Measurements from ENCODE around the gene FBXO42.
"Not testable (repeated sequence)": the region's sequence is repeated elsewhere in the genome, so short reads cannot be mapped to it uniquely, and the experiment has no call there.

DNA sequence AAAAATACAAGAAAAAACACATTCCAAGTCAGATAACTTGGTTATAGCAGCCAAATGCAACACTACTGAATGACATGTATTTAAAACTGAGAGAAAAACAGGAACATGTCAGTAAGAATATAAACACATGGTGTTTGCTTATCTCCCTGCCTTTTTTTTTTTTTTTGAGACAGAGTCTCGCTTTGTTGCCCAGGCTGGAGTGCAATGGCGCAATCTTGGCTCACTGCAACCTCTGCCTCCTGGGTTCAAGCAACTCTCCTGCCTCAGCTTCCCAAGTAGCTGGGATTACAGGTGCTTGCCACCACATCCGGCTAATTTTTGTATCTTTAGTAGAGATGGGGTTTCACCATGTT, 12.8 kb upstream of the FBXO42 start:
- TF ChIP-seq POLR2A (IDR thresholded peaks at IDR 0.05; ENCODE audit: low read depth, low read length); POLR2AphosphoS5 (IDR thresholded peaks at IDR 0.05; ENCODE audit: low read depth, low read length); TAF1 (IDR thresholded peaks at IDR 0.05; ENCODE audit: borderline replicate concordance, low read depth, low read length): not testable (repeated sequence)

All from GM12892 (cell line).